Gastroesophageal sphincter (tissue), 3 donors: ENCODE measurements around the gene IGFBP2.

ENCODE experiments used
- POLR2A ChIP-seq, 2 donors: fragments of 450-650 bp; IDR thresholded peaks; one replicate each; pipeline ENCODE4 v1.6.1; 2017; ENCODE audit warnings: antibody characterized with exemption in 2 of 2, mild to moderate bottlenecking in 2 of 2, moderate library complexity in 1 of 2
- TF ChIP-seq, protein P1 (sequence below), 4 experiments: fragments of 200-600 bp in 2 of 4; fragments of 450-650 bp in 2 of 4; sonication (generic) in 1 of 4; IDR thresholded peaks; one replicate each; pipeline ENCODE4 v1.5.1; 2017 to 2019; ENCODE audit warnings: antibody characterized with exemption in 4 of 4, mild to moderate bottlenecking in 2 of 4, moderate library complexity in 2 of 4

GRCh38 chr2:216661051-216661450 is 27.8 kb downstream of the IGFBP2 start:
- TF ChIP-seq, protein P1, sequence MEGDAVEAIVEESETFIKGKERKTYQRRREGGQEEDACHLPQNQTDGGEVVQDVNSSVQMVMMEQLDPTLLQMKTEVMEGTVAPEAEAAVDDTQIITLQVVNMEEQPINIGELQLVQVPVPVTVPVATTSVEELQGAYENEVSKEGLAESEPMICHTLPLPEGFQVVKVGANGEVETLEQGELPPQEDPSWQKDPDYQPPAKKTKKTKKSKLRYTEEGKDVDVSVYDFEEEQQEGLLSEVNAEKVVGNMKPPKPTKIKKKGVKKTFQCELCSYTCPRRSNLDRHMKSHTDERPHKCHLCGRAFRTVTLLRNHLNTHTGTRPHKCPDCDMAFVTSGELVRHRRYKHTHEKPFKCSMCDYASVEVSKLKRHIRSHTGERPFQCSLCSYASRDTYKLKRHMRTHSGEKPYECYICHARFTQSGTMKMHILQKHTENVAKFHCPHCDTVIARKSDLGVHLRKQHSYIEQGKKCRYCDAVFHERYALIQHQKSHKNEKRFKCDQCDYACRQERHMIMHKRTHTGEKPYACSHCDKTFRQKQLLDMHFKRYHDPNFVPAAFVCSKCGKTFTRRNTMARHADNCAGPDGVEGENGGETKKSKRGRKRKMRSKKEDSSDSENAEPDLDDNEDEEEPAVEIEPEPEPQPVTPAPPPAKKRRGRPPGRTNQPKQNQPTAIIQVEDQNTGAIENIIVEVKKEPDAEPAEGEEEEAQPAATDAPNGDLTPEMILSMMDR (IDR thresholded peaks at IDR 0.05), result no peak
- TF ChIP-seq POLR2A (IDR thresholded peaks at IDR 0.05), result no peak
